ENCODE measurements around the gene SEM1. TPM values are rescaled to one million over a fixed set of nuclear protein-coding genes. Genes with fewer than 3 reads are reported as not detected.

The SEM1 gene
- polyA plus RNA-seq, 1 donor from 2014 or later: 49.2 TPM

DNA sequence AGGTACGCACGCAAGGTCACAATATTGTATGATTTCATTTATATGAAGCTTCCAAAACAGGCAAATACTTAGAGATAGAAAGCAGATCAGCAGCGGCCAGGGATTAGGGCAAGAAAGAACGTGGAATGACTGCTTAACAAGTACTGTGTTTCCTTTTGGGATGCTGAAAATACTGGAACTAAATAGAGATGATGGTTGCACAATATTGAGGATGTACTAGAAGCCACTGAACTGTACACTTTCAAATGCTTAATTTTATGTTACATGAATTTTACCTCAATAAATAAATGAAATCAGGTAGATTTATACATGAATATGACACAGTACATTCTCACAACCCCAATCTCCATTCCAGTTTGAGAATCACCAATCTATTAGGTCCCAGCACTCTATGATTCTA is 15.6 kb downstream of the SEM1 start:
- no peaks in the 10 kb centered on the region for H3K27me3 ChIP-seq (ENCODE audit: insufficient read depth, low read depth, low read length)
- no peak overlapping the region for H3K27ac ChIP-seq (ENCODE audit: low read length)
- H2AFZ ChIP-seq (ENCODE audit: low read depth, low read length): no peak overlapping the region
- no peak overlapping the region for H3K4me2 ChIP-seq (ENCODE audit: low read length)
- no peaks in the 10 kb centered on the region for H3K36me3 ChIP-seq (ENCODE audit: insufficient read depth, low read length)
- H3F3A ChIP-seq (ENCODE audit: insufficient read depth, low read length, poor library complexity, severe bottlenecking): no peaks in the 10 kb centered on the region
- H3K79me2 ChIP-seq (replicated peaks; ENCODE audit: insufficient read depth, low read length): peaks cover 33% of the 10 kb centered on the region
- H4K20me1 ChIP-seq (ENCODE audit: insufficient read depth): no peaks in the 10 kb centered on the region
- H3K9me3 ChIP-seq (ENCODE audit: low read length): no peaks in the 10 kb centered on the region
- H3K9ac ChIP-seq (ENCODE audit: low read length): no peak overlapping the region
- no peaks in the 10 kb centered on the region for H3K9me2 ChIP-seq (ENCODE audit: insufficient read depth, low read length)
- no peak for TF ChIP-seq EP300 (conservative IDR thresholded peaks at IDR 0.05; ENCODE audit: poor library complexity, severe bottlenecking)
- no peak for TF ChIP-seq RAD21 (conservative IDR thresholded peaks at IDR 0.05)
- no peak for TF ChIP-seq MXI1 (conservative IDR thresholded peaks at IDR 0.05; ENCODE audit: poor library complexity, severe bottlenecking)
- no peak for TF ChIP-seq EZH2 (IDR thresholded peaks at IDR 0.05; ENCODE audit: borderline replicate concordance, insufficient read depth, low read length, poor library complexity, severe bottlenecking)
- TF ChIP-seq, protein P1, sequence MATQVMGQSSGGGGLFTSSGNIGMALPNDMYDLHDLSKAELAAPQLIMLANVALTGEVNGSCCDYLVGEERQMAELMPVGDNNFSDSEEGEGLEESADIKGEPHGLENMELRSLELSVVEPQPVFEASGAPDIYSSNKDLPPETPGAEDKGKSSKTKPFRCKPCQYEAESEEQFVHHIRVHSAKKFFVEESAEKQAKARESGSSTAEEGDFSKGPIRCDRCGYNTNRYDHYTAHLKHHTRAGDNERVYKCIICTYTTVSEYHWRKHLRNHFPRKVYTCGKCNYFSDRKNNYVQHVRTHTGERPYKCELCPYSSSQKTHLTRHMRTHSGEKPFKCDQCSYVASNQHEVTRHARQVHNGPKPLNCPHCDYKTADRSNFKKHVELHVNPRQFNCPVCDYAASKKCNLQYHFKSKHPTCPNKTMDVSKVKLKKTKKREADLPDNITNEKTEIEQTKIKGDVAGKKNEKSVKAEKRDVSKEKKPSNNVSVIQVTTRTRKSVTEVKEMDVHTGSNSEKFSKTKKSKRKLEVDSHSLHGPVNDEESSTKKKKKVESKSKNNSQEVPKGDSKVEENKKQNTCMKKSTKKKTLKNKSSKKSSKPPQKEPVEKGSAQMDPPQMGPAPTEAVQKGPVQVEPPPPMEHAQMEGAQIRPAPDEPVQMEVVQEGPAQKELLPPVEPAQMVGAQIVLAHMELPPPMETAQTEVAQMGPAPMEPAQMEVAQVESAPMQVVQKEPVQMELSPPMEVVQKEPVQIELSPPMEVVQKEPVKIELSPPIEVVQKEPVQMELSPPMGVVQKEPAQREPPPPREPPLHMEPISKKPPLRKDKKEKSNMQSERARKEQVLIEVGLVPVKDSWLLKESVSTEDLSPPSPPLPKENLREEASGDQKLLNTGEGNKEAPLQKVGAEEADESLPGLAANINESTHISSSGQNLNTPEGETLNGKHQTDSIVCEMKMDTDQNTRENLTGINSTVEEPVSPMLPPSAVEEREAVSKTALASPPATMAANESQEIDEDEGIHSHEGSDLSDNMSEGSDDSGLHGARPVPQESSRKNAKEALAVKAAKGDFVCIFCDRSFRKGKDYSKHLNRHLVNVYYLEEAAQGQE (IDR thresholded peaks at IDR 0.05; ENCODE audit: borderline replicate concordance): no peak
- no peak for TF ChIP-seq POLR2AphosphoS5 (IDR thresholded peaks at IDR 0.05)
- no peak for TF ChIP-seq TAF1 (IDR thresholded peaks at IDR 0.05; ENCODE audit: low read depth)
- TF ChIP-seq, protein P2, sequence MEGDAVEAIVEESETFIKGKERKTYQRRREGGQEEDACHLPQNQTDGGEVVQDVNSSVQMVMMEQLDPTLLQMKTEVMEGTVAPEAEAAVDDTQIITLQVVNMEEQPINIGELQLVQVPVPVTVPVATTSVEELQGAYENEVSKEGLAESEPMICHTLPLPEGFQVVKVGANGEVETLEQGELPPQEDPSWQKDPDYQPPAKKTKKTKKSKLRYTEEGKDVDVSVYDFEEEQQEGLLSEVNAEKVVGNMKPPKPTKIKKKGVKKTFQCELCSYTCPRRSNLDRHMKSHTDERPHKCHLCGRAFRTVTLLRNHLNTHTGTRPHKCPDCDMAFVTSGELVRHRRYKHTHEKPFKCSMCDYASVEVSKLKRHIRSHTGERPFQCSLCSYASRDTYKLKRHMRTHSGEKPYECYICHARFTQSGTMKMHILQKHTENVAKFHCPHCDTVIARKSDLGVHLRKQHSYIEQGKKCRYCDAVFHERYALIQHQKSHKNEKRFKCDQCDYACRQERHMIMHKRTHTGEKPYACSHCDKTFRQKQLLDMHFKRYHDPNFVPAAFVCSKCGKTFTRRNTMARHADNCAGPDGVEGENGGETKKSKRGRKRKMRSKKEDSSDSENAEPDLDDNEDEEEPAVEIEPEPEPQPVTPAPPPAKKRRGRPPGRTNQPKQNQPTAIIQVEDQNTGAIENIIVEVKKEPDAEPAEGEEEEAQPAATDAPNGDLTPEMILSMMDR (IDR thresholded peaks at IDR 0.05; ENCODE audit: poor library complexity, severe bottlenecking): no peak
- no peak for TF ChIP-seq SMC3 (conservative IDR thresholded peaks at IDR 0.05; ENCODE audit: poor library complexity)
- H3K4me3 ChIP-seq (ENCODE audit: low read length): no peak overlapping the region

DNA sequence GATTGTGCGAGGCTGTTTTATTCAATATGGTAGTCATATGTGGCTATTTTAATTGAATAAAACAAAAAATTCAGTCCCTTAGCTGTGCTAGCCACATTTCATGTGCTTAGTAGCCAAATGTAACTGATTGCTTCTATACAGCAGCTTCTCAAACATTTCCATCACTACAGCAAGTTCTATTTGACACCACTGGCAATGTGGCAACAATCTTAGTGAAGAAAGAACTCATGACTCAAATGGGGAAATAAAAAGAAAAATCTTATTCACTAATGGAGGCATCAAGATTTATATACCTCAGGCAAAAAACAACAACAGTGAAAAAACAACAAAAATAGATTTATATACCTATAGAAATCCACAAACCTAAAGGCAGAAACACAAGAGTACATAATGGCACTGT is 17.9 kb downstream of the SEM1 start:
- Histone ChIP-seq H3K9me2 (ENCODE audit: insufficient read depth, low read length) (no peaks in the 10 kb centered on the region), H3K27me3 (ENCODE audit: insufficient read depth, low read depth, low read length) (no peaks in the 10 kb centered on the region), H2AFZ (ENCODE audit: low read depth, low read length) (no peak overlapping the region), H4K20me1 (ENCODE audit: insufficient read depth) (no peaks in the 10 kb centered on the region), H3K9ac (ENCODE audit: low read length) (no peak overlapping the region), H3K4me2 (ENCODE audit: low read length) (no peak overlapping the region), H3F3A (ENCODE audit: insufficient read depth, low read length, poor library complexity, severe bottlenecking) (no peaks in the 10 kb centered on the region), H3K9me3 (ENCODE audit: low read length) (no peaks in the 10 kb centered on the region), H3K36me3 (ENCODE audit: insufficient read depth, low read length) (no peaks in the 10 kb centered on the region), H3K27ac (ENCODE audit: low read length) (no peak overlapping the region), H3K79me2 (replicated peaks; ENCODE audit: insufficient read depth, low read length) (peaks cover 32% of the 10 kb centered on the region), H3K4me3 (ENCODE audit: low read length) (no peak overlapping the region)
- no peak for TF ChIP-seq EP300 (conservative IDR thresholded peaks at IDR 0.05; ENCODE audit: poor library complexity, severe bottlenecking)
- TF ChIP-seq RAD21 (conservative IDR thresholded peaks at IDR 0.05): no peak
- TF ChIP-seq SMC3 (conservative IDR thresholded peaks at IDR 0.05; ENCODE audit: poor library complexity): no peak
- TF ChIP-seq TAF1 (IDR thresholded peaks at IDR 0.05; ENCODE audit: low read depth): no peak

Measured in neural cell (in vitro differentiated cells).